Fibroblast of lung (primary cell): ENCODE measurements around the gene ZCCHC7.

ENCODE experiments used
- CTCF ChIP-seq, 2 donors: IDR thresholded peaks in 1 of 2; conservative IDR thresholded peaks in 1 of 2; 1 replicate in 1 of 2; 2 replicates in 1 of 2; pipeline ENCODE4 v1.5.1; 2011 to 2012; ENCODE audit warnings: low read length in 2 of 2, control low read depth in 1 of 2, inconsistent platforms in 1 of 2, low read depth in 1 of 2, mild to moderate bottlenecking in 1 of 2
- EZH2 ChIP-seq: IDR thresholded peaks from 2 replicates; pipeline ENCODE4 v1.5.1; 2012; ENCODE audit warnings: low read length, control low read depth, mild to moderate bottlenecking; ENCODE audit errors: missing control alignments

GRCh38 chr9:37259951-37260350, 139.6 kb downstream of the ZCCHC7 start:
- no peak for TF ChIP-seq CTCF (conservative IDR thresholded peaks at IDR 0.05 in 1 of 2, IDR thresholded peaks at IDR 0.05 in 1 of 2; ENCODE audit: low read depth in 1 of 2, low read length in 2 of 2)
- no peak for TF ChIP-seq EZH2
